HG02884 (cell line): ENCODE results near the gene JOSD1.

Source experiments
- ATAC-seq: cut with Tn5 transposase; IDR thresholded peaks from one replicate; pipeline ENCODE4 v1.9.1; 2021; ENCODE audit warnings: mild to moderate bottlenecking, moderate library complexity; ENCODE audit not compliant: unreplicated experiment

JOSD1 gene

GRCh38 chr22:38733724-38734381 is 33.1 kb upstream of the JOSD1 start:
- ATAC-seq = no peak

GRCh38 chr22:38733329-38733723 is 32.6 kb upstream of the JOSD1 start:
- ATAC-seq = no peak

- ATAC-seq = no peak
These were observed 31.6 kb upstream of the JOSD1 start for GRCh38 chr22:38732251-38732815.

GRCh38 chr22:38731703-38732161 is 31.0 kb upstream of the JOSD1 start:
- ATAC-seq = no peak

DNA sequence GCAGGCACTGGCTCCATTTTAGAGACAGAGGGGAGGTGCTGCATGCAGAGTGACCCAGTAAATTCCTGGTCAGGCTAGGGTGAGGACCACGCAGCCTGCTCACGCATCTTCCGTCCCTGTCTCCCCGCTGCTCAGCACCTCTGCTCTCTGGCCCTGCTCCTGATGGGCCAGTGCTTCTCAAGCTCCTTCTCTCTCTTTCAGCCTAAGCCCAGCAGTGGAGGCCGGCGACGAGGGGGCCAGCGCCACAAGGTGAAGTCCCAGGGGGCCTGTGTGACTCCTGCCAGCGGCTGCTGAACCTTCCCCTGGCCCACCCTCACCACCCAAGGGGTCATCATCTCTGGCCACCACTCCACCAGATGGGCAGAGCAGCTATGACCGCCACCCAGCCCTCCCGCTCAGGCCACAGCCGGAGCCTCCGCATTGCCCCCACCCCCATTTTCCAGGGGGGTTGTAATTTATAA is 29.7 kb upstream of the JOSD1 start:
- ATAC-seq = no peak

DNA sequence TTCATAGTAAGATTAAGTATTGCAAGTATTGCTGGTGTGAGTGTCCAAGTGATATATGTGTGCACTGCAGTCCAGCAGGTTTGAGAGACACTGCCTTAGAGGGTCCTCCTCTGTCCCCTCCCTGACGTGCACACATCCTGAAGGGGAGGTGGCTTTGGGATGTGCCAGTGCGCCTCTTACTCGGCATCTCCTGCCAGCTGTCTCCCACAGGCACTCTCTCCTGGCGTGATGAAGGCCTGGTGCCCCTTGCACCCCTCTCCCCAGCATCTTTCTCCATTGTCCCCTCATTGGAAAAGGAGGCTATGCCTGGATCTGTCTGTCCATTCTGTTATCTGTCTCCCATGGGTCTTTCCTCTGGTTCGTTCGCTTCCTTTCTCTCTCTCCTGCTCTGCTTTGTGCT is 29.2 kb upstream of the JOSD1 start:
- no peak for ATAC-seq

- no peak for ATAC-seq
These were observed 28.4 kb upstream of the JOSD1 start for GRCh38 chr22:38728871-38729796.

DNA sequence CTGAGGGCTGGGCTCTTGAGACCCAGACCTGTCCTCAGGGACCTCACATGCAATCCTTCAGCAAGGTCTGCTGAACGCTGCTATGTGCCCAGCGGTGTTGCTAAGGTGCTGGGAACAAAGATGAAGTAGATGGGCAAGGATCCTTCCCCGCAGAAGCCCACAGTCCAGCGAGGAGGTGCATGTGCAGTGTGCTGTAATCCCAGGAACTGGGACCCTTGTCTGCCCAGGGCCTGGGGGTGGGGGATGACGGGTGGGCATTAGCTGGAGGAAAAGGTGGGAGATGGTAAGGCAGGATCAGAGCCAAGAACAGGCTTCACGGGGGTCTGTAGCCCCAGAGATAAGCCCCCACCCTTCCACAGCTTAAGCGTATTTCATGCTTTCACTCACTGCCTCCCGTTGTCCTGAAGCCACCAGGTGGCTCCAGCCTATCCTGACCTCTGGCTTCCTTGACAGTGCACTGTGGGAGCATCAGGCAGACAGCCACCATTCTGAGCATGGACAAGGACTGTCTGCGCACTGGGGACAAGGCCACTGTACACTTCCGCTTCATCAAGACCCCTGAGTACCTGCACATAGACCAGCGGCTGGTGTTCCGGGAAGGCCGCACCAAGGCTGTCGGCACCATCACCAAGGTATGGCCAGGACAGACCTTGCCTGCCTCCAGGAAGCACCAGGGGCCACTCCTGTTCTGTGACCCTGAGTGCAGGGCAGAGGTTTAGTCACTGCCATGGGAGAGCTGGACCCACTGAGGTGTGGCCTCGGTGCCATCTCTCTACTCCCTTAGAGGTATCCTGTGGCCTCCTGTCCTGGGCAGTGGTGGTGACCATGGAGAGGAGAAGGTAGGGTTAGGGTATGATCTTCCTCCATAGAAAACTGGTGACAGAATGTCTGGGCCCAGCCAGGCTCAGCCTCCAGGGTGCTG is 27.0 kb upstream of the JOSD1 start:
- no peak for ATAC-seq

- ATAC-seq = no peak
These were observed 26.4 kb upstream of the JOSD1 start for GRCh38 chr22:38727123-38727522.

GRCh38 chr22:38725900-38726655 is 25.3 kb upstream of the JOSD1 start:
- ATAC-seq = no peak

DNA sequence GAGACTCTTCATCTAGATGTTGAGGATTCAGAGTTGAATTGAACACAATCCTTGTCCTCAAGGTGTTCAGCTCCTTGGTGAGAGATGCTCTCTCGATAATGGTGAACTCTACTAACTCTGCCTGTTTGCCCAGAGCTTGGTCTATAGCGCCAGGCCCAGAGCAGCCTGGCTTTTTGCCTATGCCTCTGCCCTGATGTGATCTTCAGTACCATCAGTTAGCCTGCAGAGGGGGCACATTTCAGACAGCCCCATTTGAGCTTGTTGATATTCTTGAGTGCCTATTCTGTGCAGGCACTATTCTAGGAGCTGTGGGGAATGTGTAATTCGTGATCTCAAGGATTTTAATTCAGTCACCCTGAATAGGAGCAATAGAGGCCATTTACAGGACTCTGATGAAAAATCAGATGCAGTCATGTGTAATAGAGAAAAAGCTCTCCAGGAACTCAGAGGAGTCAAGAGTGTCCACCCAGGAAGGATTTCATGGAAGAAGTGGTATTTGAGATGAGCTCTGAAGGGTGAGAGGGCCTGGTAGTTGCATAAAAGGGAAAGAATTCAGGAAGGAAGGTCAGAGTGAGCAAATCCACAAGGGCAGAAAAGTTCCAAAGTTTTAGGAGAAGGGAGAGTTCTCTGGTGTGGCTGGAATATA is 24.3 kb upstream of the JOSD1 start:
- ATAC-seq = no peak

GRCh38 chr22:38724176-38724575 is 23.4 kb upstream of the JOSD1 start:
- ATAC-seq = no peak

- ATAC-seq = no peak
These were observed 20.8 kb upstream of the JOSD1 start for GRCh38 chr22:38721551-38721950.

- ATAC-seq = no peak
These were observed 19.6 kb upstream of the JOSD1 start for GRCh38 chr22:38720350-38720749.

GRCh38 chr22:38719196-38719595 is 18.5 kb upstream of the JOSD1 start:
- no peak for ATAC-seq

DNA sequence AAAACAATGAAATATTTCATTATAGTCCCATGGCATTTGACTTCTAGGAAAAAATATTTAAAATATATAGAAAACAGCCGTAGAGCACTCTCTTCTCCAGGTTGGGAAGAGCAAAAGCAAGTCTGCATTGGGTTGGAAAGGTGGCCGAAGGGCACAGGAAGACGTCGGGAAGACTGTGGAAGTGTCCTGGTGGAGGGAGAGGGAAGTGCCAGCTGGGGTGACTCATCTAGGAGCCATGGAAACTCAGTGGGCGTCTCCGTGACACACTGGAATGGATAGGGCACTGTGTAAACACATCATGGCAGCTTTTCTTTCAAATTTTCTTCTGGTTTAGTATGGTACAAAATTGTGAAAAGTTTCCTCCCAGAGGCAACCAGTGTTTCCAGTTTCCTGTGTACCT is 17.7 kb upstream of the JOSD1 start:
- ATAC-seq = no peak

DNA sequence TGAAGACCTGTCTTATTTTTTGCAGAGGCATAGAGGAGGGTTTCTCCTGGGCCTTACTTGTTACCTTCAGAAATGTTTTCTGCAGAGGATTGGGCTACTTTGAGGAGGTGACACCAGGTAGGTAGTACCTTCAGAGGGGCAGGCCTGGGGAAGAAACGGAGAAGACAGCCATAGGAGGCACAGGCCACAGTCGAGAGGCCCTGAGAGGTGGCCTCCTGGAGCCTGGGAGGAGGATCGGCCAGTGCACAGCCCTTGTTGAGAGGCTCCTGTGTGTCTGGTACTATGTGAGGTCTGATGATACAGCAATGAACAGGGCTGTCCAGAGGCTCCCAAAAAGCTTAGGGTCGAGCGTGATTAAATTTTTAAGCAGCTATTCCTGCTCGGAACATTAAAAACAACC is 16.5 kb upstream of the JOSD1 start:
- no peak for ATAC-seq

- ATAC-seq = no peak
These were observed 16.1 kb upstream of the JOSD1 start for GRCh38 chr22:38716826-38717225.

GRCh38 chr22:38716271-38716670 is 15.5 kb upstream of the JOSD1 start:
- ATAC-seq = no peak
